Mucosa of rectum (tissue), 2 donors: Measurements from ENCODE around the gene SH3GL3.

Experiments used
- H3K27ac ChIP-seq, 2 donors: one replicate each; pipeline ENCODE4 v1.7.0; 2013; ENCODE audit warnings: inconsistent platforms in 2 of 2, low read depth in 2 of 2, low read length in 2 of 2
- H3K27me3 ChIP-seq, 2 donors: one replicate each; pipeline ENCODE4 v1.7.0; 2013; ENCODE audit warnings: low read length in 2 of 2; ENCODE audit not compliant: control insufficient read depth in 2 of 2, insufficient read depth in 2 of 2
- H3K36me3 ChIP-seq, 2 donors: one replicate each; pipeline ENCODE4 v1.7.0; 2013; ENCODE audit warnings: low read length in 2 of 2; ENCODE audit not compliant: control insufficient read depth in 2 of 2, insufficient read depth in 2 of 2
- H3K4me1 ChIP-seq, 2 donors: one replicate each; pipeline ENCODE4 v1.7.0; 2013; ENCODE audit warnings: low read length in 2 of 2, mild to moderate bottlenecking in 1 of 2; ENCODE audit not compliant: control insufficient read depth in 2 of 2, insufficient read depth in 2 of 2
- H3K4me3 ChIP-seq, 2 donors: one replicate each; pipeline ENCODE4 v1.7.0; 2013; ENCODE audit warnings: low read length in 2 of 2
- H3K9ac ChIP-seq, 2 donors: one replicate each; pipeline ENCODE4 v1.7.0; 2013; ENCODE audit warnings: low read length in 2 of 2, low read depth in 1 of 2, mild to moderate bottlenecking in 1 of 2
- H3K9me3 ChIP-seq, 2 donors: one replicate each; pipeline ENCODE4 v1.7.0; 2013; ENCODE audit warnings: low read length in 2 of 2; ENCODE audit not compliant: control insufficient read depth in 2 of 2
- donor health status: healthy.
- donor health status: Normal muscosa, but diverticular disease.

Gene SH3GL3

DNA sequence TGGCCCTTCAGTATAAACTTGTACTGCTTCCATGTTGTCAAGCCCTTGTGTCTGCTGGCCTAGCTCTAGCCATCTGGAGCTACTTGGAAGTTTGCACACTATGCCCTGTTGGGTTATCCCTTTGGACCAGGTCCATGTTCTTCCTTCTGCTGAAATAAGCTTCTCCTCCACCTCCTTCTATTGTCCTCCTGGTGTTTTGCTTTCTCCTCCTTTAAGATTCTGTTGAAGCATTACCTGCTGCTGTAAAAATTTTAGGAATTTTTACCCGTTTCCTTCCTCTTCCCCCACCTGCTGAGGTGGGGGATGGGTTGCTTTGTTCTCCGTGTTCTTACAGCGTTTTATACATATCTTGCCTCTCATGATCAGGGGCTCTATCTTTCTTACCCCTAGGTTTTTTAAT is 51.7 kb downstream of the SH3GL3 start:
- Histone ChIP-seq H3K4me3 (no peak overlapping the region), H3K9me3 (no peaks in the 10 kb centered on the region), H3K36me3 (no peaks in the 10 kb centered on the region), H3K9ac (no peak overlapping the region), H3K27me3 (no peaks in the 10 kb centered on the region), H3K4me1 (no peaks in the 10 kb centered on the region), H3K27ac (no peak overlapping the region)

DNA sequence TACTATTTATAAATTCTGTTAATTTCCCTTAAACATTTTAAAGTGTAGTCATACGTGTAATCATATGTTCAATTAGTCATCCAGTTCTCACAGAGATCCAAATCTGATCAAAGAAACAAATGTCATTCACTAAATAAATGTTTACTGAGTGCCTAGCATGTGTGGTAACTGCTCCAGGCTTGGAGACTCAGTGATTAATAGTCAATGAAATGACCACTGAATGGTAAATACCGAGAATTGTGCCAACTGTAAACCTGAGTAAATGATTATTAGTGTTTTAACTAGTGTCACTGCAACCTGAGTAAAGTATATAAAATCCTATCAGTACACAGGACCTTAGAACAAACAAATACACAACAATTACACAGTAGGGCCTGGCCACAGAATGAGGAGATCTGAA is 52.3 kb downstream of the SH3GL3 start:
- Histone ChIP-seq H3K9ac (no peak overlapping the region), H3K9me3 (no peaks in the 10 kb centered on the region)

DNA sequence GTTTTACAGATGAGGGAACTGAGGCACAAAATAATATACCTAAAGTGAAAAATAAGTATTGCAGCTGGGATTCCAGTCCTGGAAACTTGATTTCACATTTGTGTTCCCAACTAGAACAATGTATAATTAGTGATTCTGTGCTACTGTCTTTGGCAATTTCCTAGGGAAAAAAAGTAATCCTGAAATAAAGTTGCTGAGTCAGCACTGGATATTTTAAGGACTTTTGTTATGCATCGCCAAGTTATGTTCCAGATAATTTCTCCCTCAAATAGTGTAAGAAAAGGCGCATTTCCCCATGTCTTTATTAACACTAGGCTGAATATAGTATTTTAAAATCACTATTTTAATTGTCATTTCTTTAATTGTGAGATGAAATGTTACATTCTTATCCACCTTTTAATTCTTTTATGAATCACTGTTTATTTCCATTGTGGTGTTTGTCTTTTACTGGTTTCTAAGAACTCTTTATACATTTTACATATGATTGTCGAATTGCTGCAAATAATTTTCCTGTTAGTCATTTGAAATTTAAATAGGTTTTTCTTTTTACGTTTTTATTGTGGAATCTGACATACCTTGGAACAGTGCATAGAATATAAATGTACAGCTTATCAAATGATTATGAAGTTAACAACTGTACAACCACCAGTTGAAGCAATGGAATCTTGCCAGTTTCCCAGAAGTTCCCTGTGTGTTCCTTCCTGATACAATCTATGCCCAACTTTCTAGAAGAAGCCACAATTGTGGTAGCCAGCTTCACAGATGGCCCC is 56.6 kb downstream of the SH3GL3 start:
- Histone ChIP-seq H3K4me3 (no peak overlapping the region), H3K9ac (no peak overlapping the region), H3K4me1 (no peaks in the 10 kb centered on the region), H3K9me3 (no peaks in the 10 kb centered on the region), H3K27ac (no peak overlapping the region), H3K36me3 (no peaks in the 10 kb centered on the region), H3K27me3 (no peaks in the 10 kb centered on the region)

More for the DNA sequence above, 52.3 kb downstream of the SH3GL3 start:
- H3K27ac ChIP-seq = no peak overlapping the region
- no peak overlapping the region for H3K4me3 ChIP-seq
- no peaks in the 10 kb centered on the region for H3K4me1 ChIP-seq
- H3K27me3 ChIP-seq = no peaks in the 10 kb centered on the region
- H3K36me3 ChIP-seq = no peaks in the 10 kb centered on the region

DNA sequence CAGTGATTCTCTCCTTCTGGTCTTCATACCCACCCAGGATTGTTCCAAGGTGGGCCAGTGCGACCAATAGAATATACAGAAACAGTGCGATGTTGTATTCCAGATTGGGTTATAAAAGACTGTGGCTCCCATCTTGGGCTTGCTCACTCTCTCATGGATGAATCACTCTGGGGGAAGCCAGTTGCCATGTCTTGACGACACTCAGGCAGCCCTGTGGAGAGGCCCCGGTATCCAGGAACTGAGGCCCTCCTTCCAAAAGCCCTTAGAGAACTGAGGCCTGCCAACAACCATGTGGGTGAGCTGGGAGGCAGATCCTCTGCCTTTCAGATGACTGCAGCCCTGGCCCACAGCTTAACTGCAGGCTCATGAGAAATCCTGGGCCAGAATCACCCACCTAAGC is 57.2 kb downstream of the SH3GL3 start:
- Histone ChIP-seq H3K36me3 (no peaks in the 10 kb centered on the region), H3K4me1 (no peaks in the 10 kb centered on the region), H3K27ac (no peak overlapping the region), H3K9ac (no peak overlapping the region), H3K9me3 (no peaks in the 10 kb centered on the region), H3K27me3 (no peaks in the 10 kb centered on the region), H3K4me3 (no peak overlapping the region)

DNA sequence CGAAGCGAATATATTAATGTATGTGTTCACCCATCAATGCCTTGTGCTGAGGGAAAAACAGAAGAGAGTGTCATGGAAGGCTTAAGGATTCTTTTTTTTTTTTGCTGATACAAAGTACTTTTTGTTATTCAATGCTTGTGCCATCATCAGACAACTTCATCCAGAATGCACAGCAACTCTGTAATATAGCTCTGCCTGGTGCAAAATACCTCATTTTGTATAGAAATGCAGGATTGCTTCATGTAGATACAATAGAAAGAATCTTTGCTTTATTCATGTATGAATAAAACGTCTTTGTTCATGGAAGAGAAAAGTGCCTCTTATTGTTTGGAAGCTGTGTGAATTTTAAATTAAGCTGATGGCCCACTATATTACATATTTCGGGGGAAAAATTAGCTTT is 62.9 kb downstream of the SH3GL3 start:
- no peaks in the 10 kb centered on the region for H3K4me1 ChIP-seq
- no peaks in the 10 kb centered on the region for H3K27me3 ChIP-seq
- H3K9me3 ChIP-seq = no peaks in the 10 kb centered on the region
- H3K27ac ChIP-seq = no peak overlapping the region
- no peak overlapping the region for H3K9ac ChIP-seq
- H3K36me3 ChIP-seq = no peaks in the 10 kb centered on the region
- no peak overlapping the region for H3K4me3 ChIP-seq

DNA sequence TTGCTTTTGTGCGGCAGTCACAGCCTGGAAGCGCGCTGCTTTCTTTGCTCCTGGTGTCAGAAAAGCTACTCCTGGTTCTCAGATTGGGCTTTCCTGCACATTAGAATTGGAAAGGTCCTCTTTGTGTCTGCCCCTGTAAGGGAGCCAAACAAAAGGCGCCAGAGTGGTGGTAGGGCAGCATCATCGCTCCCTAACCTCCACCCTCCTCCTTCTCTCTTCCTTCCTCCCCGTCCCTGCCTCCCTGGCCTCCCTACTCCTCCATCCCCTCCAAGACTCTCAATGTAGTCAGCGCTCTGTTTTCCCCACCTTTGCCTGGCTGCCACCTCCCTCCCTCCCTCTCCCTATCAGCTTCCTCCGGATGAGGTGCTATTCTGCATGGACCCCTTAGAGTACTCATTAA is 65.3 kb downstream of the SH3GL3 start:
- H3K9ac ChIP-seq = no peak overlapping the region
- no peaks in the 10 kb centered on the region for H3K4me1 ChIP-seq
- no peaks in the 10 kb centered on the region for H3K27me3 ChIP-seq
- H3K27ac ChIP-seq = no peak overlapping the region
- no peak overlapping the region for H3K4me3 ChIP-seq
- no peaks in the 10 kb centered on the region for H3K9me3 ChIP-seq
- H3K36me3 ChIP-seq = no peaks in the 10 kb centered on the region

DNA sequence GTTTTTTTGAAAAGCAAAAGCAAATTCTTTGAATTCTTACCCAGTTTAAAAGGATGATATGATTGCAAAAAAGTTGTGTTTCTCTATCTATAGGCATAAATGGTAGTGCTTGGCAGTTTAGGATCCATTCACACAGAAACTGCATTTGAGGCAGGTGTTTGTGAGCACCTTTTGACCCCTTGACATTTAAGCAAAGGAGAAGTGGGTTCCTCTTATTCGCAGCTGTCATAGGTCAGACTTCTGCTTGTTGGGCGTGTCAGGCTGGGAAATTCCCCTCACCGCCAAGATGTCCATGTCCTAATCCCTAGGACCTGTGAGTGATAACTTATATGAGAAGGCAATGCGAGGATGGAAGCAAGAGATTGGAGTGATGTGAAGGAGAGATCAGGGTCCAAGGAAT is 67.4 kb downstream of the SH3GL3 start:
- Histone ChIP-seq H3K4me3 (no peak overlapping the region), H3K9me3 (no peaks in the 10 kb centered on the region), H3K27ac (no peak overlapping the region), H3K9ac (no peak overlapping the region), H3K4me1 (no peaks in the 10 kb centered on the region), H3K27me3 (no peaks in the 10 kb centered on the region), H3K36me3 (no peaks in the 10 kb centered on the region)

DNA sequence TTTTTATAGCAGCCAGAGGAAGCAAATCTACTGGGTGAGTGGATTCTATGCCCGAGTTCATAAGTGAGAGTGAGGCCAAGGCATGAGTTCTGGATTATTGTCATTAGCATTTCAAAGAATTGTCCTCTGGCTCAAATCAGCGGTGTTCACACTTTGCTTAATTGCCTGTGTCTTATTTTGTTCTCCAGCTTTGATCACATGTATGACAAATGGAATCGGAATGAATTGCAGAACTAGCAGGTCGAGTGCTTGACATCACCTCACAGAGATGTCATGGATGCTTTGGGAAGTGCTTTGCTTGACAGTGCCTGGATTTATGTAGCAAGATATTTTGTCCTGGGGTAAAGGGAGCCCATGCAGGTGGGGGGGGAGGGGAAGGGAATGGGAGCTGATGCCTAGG is 68.0 kb downstream of the SH3GL3 start:
- H3K27ac ChIP-seq = no peak overlapping the region
- no peaks in the 10 kb centered on the region for H3K36me3 ChIP-seq
- no peaks in the 10 kb centered on the region for H3K9me3 ChIP-seq
- H3K4me1 ChIP-seq = no peaks in the 10 kb centered on the region
- no peaks in the 10 kb centered on the region for H3K27me3 ChIP-seq
- H3K9ac ChIP-seq = no peak overlapping the region
- H3K4me3 ChIP-seq = no peak overlapping the region

DNA sequence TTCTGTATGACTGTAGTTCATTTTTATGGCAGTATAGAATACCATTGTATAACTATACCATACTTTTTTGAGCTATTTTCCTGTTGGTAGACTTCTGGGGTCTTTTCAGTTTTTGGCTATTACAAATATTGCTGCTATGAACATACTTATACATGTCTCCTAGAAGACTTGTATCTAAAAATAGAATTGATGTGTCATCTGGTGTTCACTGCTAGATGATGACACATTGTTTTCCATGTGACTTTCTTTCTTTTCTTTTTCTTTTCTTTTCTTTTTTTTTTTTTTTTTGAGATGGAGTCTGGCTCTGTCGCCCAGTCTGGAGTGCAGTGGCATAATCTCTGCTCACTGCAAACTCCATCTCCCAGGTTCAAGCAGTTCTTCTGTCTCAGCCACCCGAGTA is 69.8 kb downstream of the SH3GL3 start:
- no peaks in the 10 kb centered on the region for H3K27me3 ChIP-seq
- H3K9me3 ChIP-seq = no peaks in the 10 kb centered on the region
- H3K36me3 ChIP-seq = no peaks in the 10 kb centered on the region
- no peaks in the 10 kb centered on the region for H3K4me1 ChIP-seq
- H3K9ac ChIP-seq = no peak overlapping the region
- no peak overlapping the region for H3K4me3 ChIP-seq
- no peak overlapping the region for H3K27ac ChIP-seq

DNA sequence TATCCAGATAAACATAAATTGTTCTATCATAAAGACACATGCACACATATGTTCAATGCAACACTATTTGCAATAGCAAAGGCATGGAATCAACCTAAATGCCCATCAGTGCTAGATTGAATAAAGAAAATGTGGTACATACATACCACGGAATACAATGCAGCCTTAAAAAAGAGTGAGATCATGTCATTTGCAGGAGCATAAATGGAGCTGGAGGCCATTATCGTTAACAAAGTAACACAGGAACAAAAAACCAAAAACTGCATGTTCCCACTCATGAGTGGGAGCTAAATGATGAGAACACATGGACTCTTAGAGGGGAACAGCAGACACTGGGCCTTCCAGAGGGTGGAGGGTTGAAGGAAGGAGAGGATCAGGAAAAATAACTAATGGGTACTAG is 79.2 kb downstream of the SH3GL3 start:
- no peaks in the 10 kb centered on the region for H3K27me3 ChIP-seq
- H3K4me1 ChIP-seq = no peaks in the 10 kb centered on the region
- no peak overlapping the region for H3K4me3 ChIP-seq
- H3K27ac ChIP-seq = no peak overlapping the region
- H3K9ac ChIP-seq = no peak overlapping the region
- H3K36me3 ChIP-seq = no peaks in the 10 kb centered on the region
- H3K9me3 ChIP-seq = peaks cover 0 to 6% of the 10 kb centered on the region in 2 donors
